GM21619 (cell line): ENCODE measurements around the gene ZDHHC18.
A peak's percentile ranks its signal among the peaks of the same experiment; 100 is the strongest.

Experiments
- ATAC-seq: cut with Tn5 transposase; IDR thresholded peaks from one replicate; pipeline ENCODE4 v1.9.1; 2021; ENCODE audit not compliant: unreplicated experiment

Gene ZDHHC18

GRCh38 chr1:26897351-26897750 lies 70.9 kb downstream of the ZDHHC18 start:
- ATAC-seq = no peak

GRCh38 chr1:26900001-26900814 lies 73.7 kb downstream of the ZDHHC18 start, which contains the start of gene GPATCH3:
TSS of gene GPATCH3 (minus strand) at chr1:26900467. CDS start at chr1:26900442, 25 bp downstream.
- peak; percentile 93 for ATAC-seq

GRCh38 chr1:26900815-26901511 lies 74.5 kb downstream of the ZDHHC18 start:
- no peak for ATAC-seq
